Jurkat, Clone E6-1 (cell line): ENCODE results near the gene AMDHD2.

Experiments
- DNase-seq: peaks from one replicate; pipeline ENCODE4 v3.0.0-alpha.2; 2011; ENCODE audit warnings: low read depth, low spot score
- H3K4me3 ChIP-seq: 2 replicates; pipeline ENCODE4 v1.5.1; 2011; ENCODE audit warnings: mild to moderate bottlenecking, low read length, control low read depth, moderate library complexity

AMDHD2 gene

GRCh38 chr16:2482249-2482648, 37.9 kb upstream of the AMDHD2 start:
- no peak overlapping the region for H3K4me3 ChIP-seq
- no peak for DNase-seq

DNA sequence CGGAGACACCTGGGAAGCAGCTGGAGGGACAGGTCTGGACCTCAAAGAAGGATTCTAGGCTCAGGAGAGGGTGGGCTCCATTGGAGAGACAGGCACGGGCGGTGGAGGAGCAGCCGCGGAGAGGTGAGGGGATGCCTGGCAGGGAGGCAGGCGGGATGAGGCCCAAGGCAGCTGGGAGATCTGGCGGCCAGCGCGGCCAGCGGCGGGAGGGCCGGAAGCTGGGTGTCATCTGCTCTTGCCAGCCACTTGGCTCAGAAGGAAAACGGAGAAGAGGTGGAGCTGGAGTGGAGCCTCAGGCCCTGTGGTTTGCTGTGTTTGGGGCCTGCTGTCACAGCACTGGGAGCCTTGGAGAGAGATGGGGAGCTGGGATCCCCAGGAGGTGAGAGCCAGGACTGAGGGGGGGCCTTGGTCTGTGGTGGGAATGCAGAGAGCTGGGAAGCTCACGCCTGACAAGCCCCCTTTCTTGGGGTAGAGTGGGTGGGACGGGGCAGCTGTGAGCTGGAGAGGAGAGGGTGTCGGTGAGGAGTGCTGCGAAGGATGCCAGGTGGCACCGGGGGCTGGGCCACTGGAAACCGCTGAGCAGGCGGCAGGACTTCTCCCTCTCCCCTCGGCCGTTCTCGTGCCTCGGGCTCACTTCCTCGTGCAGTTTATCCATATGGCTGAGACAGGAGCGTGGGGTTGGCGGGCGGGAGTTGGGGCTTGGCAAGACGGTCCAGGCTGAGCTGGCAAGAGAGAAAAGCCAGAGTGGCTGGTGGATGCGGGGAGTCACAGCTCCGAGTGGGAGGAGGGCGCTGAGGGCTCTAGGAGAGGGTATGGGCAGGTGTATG, 37.2 kb upstream of the AMDHD2 start:
- no peak for DNase-seq

GRCh38 chr16:2483939-2484897, 36.0 kb upstream of the AMDHD2 start:
- DNase-seq: no peak
- H3K4me3 ChIP-seq: no peak overlapping the region

More for the DNA sequence above, 37.2 kb upstream of the AMDHD2 start:
- H3K4me3 ChIP-seq: no peak overlapping the region

GRCh38 chr16:2484898-2485508, 35.2 kb upstream of the AMDHD2 start:
- no peak overlapping the region for H3K4me3 ChIP-seq
- DNase-seq: no peak

DNA sequence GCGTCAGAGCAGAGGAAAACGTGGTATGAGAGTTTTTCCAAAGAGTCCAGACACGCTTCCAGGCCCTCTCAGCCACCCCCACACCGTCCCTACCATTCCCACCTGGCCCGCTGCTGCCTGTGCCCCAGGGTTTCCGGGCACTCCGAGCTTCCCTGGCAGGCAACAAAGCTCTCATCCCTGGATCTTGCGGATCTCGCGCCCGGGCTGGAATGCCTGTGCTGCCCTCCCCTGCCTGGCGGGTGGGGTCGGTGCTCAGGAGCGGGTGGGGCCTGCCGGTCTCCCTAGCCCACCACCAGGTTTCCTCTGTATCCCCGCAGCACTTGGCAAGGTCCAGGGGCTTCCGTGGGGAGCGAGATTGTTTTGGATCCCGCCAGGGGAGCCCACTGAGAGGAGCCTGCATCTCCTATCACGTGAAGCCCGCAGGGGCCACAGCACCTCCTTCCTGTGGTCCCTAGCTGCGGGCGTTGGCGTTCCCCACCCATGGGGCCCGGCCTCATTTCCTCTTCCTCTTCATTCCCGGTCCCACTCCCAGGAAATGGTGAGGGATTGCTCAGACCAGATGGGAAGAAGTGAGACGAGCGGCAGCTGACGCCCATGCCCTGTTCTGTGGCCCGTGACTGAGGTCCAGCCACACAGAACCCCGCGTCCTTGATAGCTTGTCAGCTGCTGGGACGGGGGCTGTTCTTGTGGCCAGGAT, 34.2 kb upstream of the AMDHD2 start:
- H3K4me3 ChIP-seq: no peak overlapping the region
- DNase-seq: no peak

DNA sequence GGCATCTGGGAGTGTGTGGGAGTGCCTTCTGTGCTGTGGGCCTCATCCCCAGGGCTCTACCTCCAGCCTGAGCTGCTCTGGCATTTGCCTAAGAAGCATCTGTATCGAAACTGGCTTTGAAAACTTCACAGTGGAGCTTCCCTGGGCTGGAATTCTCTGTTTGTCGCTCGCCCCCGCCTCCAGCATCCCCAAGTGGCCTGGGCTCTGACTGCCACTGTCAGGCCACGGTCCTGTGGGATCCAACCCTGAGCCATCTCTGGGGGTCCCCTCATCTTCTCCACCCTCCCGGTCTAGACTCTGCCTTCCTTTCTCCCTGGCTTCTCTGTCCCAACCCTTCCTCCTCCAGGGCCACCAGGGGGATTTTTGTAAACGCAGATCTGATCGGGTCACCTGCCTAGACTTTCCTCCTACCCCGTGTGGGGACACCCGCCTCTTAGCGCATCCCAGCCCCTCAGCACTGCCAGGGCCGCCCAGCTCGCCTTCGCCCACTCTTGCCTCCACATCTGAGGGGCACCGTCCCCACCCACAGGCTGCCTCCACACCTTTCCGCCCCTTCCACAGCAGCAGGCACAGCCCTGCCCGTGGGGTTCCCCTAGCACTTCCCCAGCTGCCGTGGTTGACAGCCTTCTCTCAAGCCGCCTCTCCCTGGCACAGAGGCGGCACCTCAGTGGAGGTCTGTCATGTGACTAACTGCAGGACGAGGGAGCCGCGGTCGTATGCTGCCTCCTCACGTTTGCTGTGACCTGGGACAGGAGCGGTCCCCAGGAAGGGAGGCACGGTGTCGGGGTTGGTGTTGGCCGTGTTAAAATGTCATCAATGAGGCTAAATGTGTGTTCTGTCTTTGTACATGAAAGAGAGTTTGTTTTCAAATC, 33.3 kb upstream of the AMDHD2 start:
- no peak overlapping the region for H3K4me3 ChIP-seq
- no peak for DNase-seq

DNA sequence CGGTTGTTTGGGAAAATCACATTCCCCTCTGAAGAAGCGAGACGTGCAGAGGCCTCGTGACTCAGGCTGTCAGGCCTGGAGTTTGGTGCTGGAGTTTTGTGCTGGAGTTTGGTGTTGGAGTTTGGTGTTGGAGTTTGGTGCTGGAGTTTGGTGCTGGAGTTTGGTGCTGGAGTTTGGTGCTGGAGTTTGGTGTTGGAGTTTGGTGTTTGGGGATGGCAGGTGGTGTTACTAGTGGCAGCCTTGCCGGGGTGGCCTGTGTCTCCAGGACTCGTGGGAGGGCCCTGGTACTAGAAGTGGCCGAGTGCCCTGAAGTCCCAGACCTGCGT, 32.7 kb upstream of the AMDHD2 start:
- no peak overlapping the region for H3K4me3 ChIP-seq
- DNase-seq: no peak

DNA sequence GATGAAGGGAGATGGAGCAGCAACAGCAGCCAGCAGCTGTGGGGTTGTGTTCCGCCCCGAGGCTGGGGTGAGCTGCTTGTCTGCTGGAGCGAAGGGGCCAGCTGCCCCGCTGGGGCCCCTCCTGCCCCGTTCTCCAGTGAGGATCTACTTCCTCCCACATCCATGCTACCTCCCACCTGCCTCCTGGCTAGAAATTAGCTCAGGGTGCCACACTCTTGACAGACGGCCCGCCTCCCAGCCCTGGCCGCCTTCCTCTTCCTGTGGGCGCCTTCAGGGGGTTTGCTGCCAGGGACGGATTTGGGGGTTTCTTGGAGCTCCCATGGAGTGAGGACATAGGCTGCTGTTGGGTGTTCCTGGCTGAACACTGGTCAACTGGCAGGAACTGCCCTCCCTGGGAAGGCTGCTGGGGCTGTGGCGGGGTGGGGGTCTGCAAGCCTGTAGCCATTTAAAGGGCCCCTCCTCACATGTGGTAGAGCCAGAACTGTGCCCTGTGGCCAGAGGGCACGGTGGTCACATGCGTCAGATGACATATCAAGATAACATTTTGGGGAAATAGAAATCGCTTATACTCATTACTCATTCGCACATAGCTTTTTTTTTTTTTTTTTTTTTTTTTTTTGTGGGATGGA, 32.2 kb upstream of the AMDHD2 start:
- H3K4me3 ChIP-seq: no peak overlapping the region
- no peak for DNase-seq

- no peak overlapping the region for H3K4me3 ChIP-seq
- DNase-seq: no peak
These were observed 30.6 kb upstream of the AMDHD2 start for GRCh38 chr16:2489581-2489980.

DNA sequence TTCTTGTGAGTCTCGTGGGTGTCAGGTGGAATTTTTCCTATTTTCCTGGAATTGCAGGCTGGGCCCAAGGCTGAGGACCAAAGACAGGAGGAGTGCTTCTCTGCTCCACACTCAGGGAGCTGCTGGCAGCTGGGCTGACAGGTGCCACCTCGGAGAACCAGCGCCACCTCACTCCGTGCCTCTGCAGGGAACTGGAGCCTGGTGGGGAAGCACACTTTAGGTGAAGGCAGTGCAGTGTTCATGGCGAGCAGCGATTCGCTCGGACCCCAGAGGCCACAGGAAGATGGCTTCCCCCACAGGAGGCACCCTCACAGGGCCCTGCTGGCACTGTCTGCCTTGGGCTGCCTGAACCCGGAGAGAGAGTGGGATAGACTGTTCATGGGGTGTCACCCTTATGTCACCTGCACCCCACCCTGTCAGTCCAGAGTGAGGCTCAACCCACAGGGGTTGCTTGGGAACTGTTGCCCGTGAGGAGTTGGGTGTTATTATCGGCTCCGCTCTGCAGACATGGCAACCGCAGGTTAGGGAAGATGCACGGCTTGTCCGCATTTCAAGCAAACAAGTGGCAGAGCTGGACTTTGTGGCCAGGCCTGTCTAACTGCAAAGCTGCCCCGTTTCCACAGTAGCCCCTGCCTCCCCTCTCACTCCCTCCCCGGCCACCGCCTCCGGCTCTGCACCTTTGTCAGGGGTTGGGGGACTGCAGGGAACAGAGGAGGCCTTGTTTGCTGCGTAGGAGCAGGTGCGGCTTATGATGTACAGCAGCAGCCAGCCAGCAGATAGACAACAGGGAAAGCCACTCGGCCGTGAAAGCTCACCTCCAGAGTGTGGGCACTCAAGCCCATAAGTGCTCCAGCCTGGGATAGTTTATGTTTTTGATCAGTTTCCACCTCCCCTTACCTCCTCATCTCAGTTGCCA, 29.7 kb upstream of the AMDHD2 start:
- DNase-seq: no peak
- H3K4me3 ChIP-seq: no peak overlapping the region

DNA sequence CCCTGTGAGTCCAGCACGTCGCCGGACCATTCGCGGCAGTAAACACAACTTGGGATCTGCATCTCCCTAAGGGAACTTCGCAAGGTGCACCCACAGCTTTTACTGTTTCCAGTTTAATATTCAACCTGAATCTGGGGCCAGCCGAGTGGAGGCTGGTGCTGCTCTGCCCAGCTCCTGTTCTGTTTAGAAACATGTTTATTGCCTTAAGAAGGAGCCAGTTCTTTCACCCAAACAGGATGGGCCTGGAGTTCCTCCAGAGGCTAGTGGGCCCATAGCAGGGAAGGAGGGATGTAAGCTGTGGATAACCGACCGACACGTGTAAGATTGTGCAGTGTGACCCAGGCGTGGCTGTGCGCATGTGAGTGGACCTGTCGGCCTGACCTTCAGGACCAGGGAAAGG, 27.9 kb upstream of the AMDHD2 start:
- no peak for DNase-seq
- no peak overlapping the region for H3K4me3 ChIP-seq

- no peak overlapping the region for H3K4me3 ChIP-seq
- no peak for DNase-seq
These were observed 26.6 kb upstream of the AMDHD2 start for GRCh38 chr16:2493605-2494004.

GRCh38 chr16:2494616-2495015, 25.6 kb upstream of the AMDHD2 start:
- no peak for DNase-seq
- no peak overlapping the region for H3K4me3 ChIP-seq

DNA sequence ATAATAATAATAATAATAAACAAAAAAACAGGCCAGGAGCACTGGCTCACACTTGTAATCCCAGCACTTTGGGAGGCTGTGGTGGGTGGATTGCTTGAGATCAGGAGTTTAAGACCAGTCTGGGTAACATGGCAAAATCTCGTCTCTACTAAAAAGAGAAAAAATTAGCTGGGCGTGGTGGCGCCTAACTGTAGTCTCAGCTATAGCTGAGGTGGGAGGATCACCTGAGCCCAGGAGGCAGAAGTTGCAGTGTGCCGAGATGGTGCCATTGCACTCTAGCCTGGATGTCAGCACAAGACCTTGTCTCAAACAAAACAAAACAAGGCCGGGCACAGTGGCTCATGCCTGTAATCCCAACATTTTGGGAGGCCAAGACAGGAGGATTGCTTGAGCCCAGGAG, 25.1 kb upstream of the AMDHD2 start:
- H3K4me3 ChIP-seq: no peak overlapping the region
- no peak for DNase-seq

- no peak for DNase-seq
- no peak overlapping the region for H3K4me3 ChIP-seq
These were observed 23.7 kb upstream of the AMDHD2 start for GRCh38 chr16:2496223-2497115.

GRCh38 chr16:2497116-2497630, 23.0 kb upstream of the AMDHD2 start:
- no peak for DNase-seq
- H3K4me3 ChIP-seq: no peak overlapping the region
